GM12878 (cell line): ENCODE data around the gene DERA. TPM values are rescaled to one million over a fixed set of nuclear protein-coding genes. Genes with fewer than 3 reads are reported as not detected.

Experiments
- ATAC-seq: fragments of 200-7000 bp; cut with Tn5 transposase; 3 replicates; pipeline ENCODE4 v1.9.1; 2020; ENCODE audit warnings: mild to moderate bottlenecking, moderate library complexity
- BruUV-seq: library from RNA; stranded (reverse); fragments of 400-500 nt; replicated peaks from 2 replicates; lab custom pipeline; 2021; lab: Mats Ljungman, UMichigan
- CTCF ChIA-PET: fragments of 300-600 bp; sonication (Branson Sonifier 250); formaldehyde crosslinking; extraction: SDS; loops from one replicate; lab custom pipeline; 2021; ENCODE audit warnings: inconsistent platforms; lab: Yijun Ruan, JAX
- POLR2A ChIA-PET: fragments of 350-600 bp; formaldehyde crosslinking; extraction: SDS; loops from one replicate; lab custom pipeline; 2021; ENCODE audit warnings: inconsistent platforms; lab: Charles Lee
- RAD21 ChIA-PET: fragments of 300-600 bp; sonication (Branson Sonifier 250); formaldehyde crosslinking; loops from one replicate; lab custom pipeline; 2023; ENCODE audit warnings: antibody characterized with exemption; ENCODE audit not compliant: unreplicated experiment; lab: Charles Lee
- SMC1A ChIA-PET: fragments of 300-600 bp; sonication (Branson Sonifier 250); formaldehyde crosslinking; loops from one replicate; lab custom pipeline; 2023; ENCODE audit not compliant: unreplicated experiment, uncharacterized antibody; lab: Charles Lee
- DNase-seq: peaks from one replicate; pipeline ENCODE4 v3.0.0-alpha.2; 2011; ENCODE audit warnings: low read depth, low spot score
- FAIRE-seq: peaks from 3 replicates; lab custom pipeline; 2011; peaks lifted over from hg19 to GRCh38; lab: Jason Lieb, UNC
- H2AFZ ChIP-seq: 2 replicates; pipeline ENCODE4 v1.6.0; 2011; ENCODE audit warnings: low read depth, low read length, control low read depth; ENCODE audit not compliant: control insufficient read depth
- H3K27ac ChIP-seq: 2 replicates; pipeline ENCODE4 v1.5.1; 2011; ENCODE audit warnings: control low read depth; ENCODE audit not compliant: control insufficient read depth, insufficient read depth
- H3K27me3 ChIP-seq, 2 experiments: replicated peaks in 1 of 2; 2 replicates each; pipeline versions ENCODE4 v1.6.0 to v1.6.1; 2011; ENCODE audit warnings: low read length in 1 of 2; ENCODE audit not compliant: control insufficient read depth in 2 of 2, insufficient read depth in 2 of 2
- H3K36me3 ChIP-seq, 2 experiments: 2 replicates each; pipeline ENCODE4 v1.5.1; 2011; ENCODE audit warnings: low read length in 1 of 2; ENCODE audit not compliant: control insufficient read depth in 2 of 2, insufficient read depth in 2 of 2
- H3K4me1 ChIP-seq: 2 replicates; pipeline ENCODE4 v1.6.1; 2011; ENCODE audit warnings: mild to moderate bottlenecking, low read length, moderate library complexity, mixed read lengths; ENCODE audit not compliant: control insufficient read depth, insufficient read depth
- H3K4me2 ChIP-seq: 2 replicates; pipeline ENCODE4 v1.6.0; 2011; ENCODE audit warnings: control low read depth; ENCODE audit not compliant: control insufficient read depth, insufficient read depth
- H3K4me3 ChIP-seq: fragments of 200-600 bp; sonication (generic); 2 replicates; pipeline ENCODE4 v1.5.1; 2016
- H3K79me2 ChIP-seq: 2 replicates; pipeline ENCODE4 v1.6.0; 2011; ENCODE audit warnings: low read length; ENCODE audit not compliant: control insufficient read depth, insufficient read depth
- H3K9ac ChIP-seq: 2 replicates; pipeline ENCODE4 v1.8.0; 2011; ENCODE audit warnings: low read length, control low read depth, mixed read lengths; ENCODE audit not compliant: control insufficient read depth, insufficient read depth
- H3K9me3 ChIP-seq: replicated peaks from 3 replicates; pipeline ENCODE4 v1.5.1; 2011; ENCODE audit warnings: mild to moderate bottlenecking, low read length; ENCODE audit not compliant: control insufficient read depth, insufficient read depth
- H4K20me1 ChIP-seq: 2 replicates; pipeline ENCODE4 v1.6.0; 2011; ENCODE audit not compliant: control insufficient read depth, insufficient read depth
- BCL11A ChIP-seq: IDR thresholded peaks from 2 replicates; pipeline ENCODE4 v1.6.1; 2011; ENCODE audit warnings: low read depth, low read length
- CBX3 ChIP-seq: fragments of 200-600 bp; sonication (generic); IDR thresholded peaks from 2 replicates; pipeline ENCODE4 v1.6.1; 2016; ENCODE audit warnings: low read depth, borderline replicate concordance
- FOS ChIP-seq: IDR thresholded peaks from 3 replicates; pipeline ENCODE4 v1.6.1; 2011; ENCODE audit warnings: borderline replicate concordance; ENCODE audit not compliant: insufficient read length; ENCODE audit errors: extremely low read depth
- HDAC6 ChIP-seq: fragments of 200-600 bp; sonication (generic); IDR thresholded peaks from one replicate; pipeline ENCODE4 v1.8.0; 2017; ENCODE audit warnings: antibody characterized with exemption; ENCODE audit not compliant: unreplicated experiment
- JUND ChIP-seq: IDR thresholded peaks from 2 replicates; pipeline ENCODE4 v1.6.1; 2012; ENCODE audit warnings: low read depth, mild to moderate bottlenecking, low read length, improper control_type of control experiment, moderate library complexity
- MEF2A ChIP-seq: IDR thresholded peaks from 2 replicates; pipeline ENCODE4 v1.6.1; 2011; ENCODE audit warnings: low read depth, mild to moderate bottlenecking, low read length, moderate library complexity; ENCODE audit not compliant: insufficient read depth
- NFXL1 ChIP-seq: fragments of 450-650 bp; IDR thresholded peaks from 2 replicates; pipeline ENCODE4 v1.6.1; 2017; ENCODE audit warnings: antibody characterized with exemption, mild to moderate bottlenecking, borderline replicate concordance
- POU2F2 ChIP-seq: IDR thresholded peaks from 3 replicates; pipeline ENCODE4 v1.6.1; 2011; ENCODE audit warnings: low read depth, mild to moderate bottlenecking, low read length, borderline replicate concordance
- RBBP5 ChIP-seq: fragments of 200-600 bp; sonication (generic); conservative IDR thresholded peaks from 2 replicates; pipeline ENCODE4 v1.6.1; 2016
- SREBF1 ChIP-seq: IDR thresholded peaks from 2 replicates; pipeline ENCODE4 v1.6.1; 2012; ENCODE audit warnings: mild to moderate bottlenecking, low read length
- STAT1 ChIP-seq: fragments of 450-650 bp; conservative IDR thresholded peaks from 2 replicates; pipeline ENCODE4 v1.6.1; 2014; ENCODE audit warnings: antibody characterized with exemption, mild to moderate bottlenecking
- YY1 ChIP-seq: IDR thresholded peaks from 2 replicates; pipeline ENCODE4 v1.6.1; 2011; ENCODE audit warnings: low read depth, mild to moderate bottlenecking, low read length
- WGBS: methylation state at CpG from one replicate; pipeline ENCODE4 v1.1.6; 2016; ENCODE audit warnings: low lambda C conversion rate; ENCODE audit not compliant: insufficient replicate concordance, insufficient coverage; ENCODE audit errors: missing lambda C conversion rate; 5-methylcytosine and 5-hydroxymethylcytosine counted together
- in situ Hi-C: fragments of 300-500 bp; cut with MboI; formaldehyde crosslinking; loops from 9 replicates; pipeline ENCODE4 v1.14.3; 2018; ENCODE audit warnings: mixed read lengths
- intact Hi-C: fragments of 100-400 bp; cut with micrococcal nuclease; formaldehyde crosslinking; loops from one replicate; pipeline ENCODE4 v1.14.2; 2022; ENCODE audit not compliant: unreplicated experiment
- polyA plus RNA-seq, 11 experiments: library from polyadenylated mRNA; depleted of rRNA in 4 of 11; unstranded in 6 of 11; stranded (reverse) in 5 of 11; fragments of >200 nt; fragmentation: Nextera tagmentation in 4 of 11; fragmentation: Illumina TruSeq in 1 of 11; extraction: Ambion mirVana in 4 of 11; extraction: Trizol in 1 of 11; gene quantifications; 1 replicate in 1 of 11; 2 replicates in 10 of 11; pipeline versions ENCODE4 v1.2.1 to v1.2.3, GENCODE V29; 2011 to 2016; ENCODE audit warnings: inconsistent platforms in 2 of 11, missing spikeins in 2 of 11, low read depth in 1 of 11
- total RNA-seq, 4 experiments: library from RNA; depleted of rRNA in 3 of 4; stranded (reverse); fragments of >200 nt in 3 of 4; fragmentation: Illumina TruSeq in 1 of 4; extraction: Trizol in 1 of 4; gene quantifications; 2 replicates each; pipeline versions ENCODE4 v1.2.1 to v1.2.3, GENCODE V29; 2013 to 2021
- TF ChIP-seq, protein P1 (sequence below): IDR thresholded peaks from 2 replicates; pipeline ENCODE4 v1.6.1; 2011; ENCODE audit warnings: borderline replicate concordance, low read depth, mild to moderate bottlenecking, moderate library complexity, mixed read lengths, low read length; ENCODE audit not compliant: insufficient read depth; ENCODE audit errors: extremely low read length
- TF ChIP-seq, protein P2 (sequence below): fragments of 450-650 bp; formaldehyde crosslinking; IDR thresholded peaks from 2 replicates; pipeline ENCODE4 v1.5.0; 2022; ENCODE audit warnings: mild to moderate bottlenecking, missing genetic modification characterization

DERA gene
- total and polyA plus RNA-seq, 10 of the 15 experiments (the other 5 are each of a cell fraction or from before 2014, with no cell fraction given) = 34.9 to 97.1 (median 40.8) TPM

DNA sequence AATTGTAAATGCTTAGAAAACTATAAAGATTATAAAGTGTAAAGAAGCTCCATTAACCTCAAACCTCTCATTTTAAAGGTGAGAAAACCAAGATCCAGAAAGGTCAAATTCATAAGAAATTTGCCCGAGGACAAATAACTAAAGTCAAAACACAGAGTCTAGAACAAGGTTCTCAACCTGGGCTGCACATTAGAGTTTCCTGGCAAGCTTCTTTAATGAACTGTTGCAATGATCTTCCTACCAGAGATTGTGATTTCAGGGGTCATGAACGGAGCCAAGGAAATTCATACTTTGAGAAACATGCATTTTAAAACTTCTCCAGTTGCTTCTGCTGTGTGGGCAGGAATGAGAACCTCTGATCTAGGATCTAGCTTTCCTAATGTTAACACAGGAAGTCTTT is 86.8 kb downstream of the DERA start:
- no peak overlapping the region for H3K9ac ChIP-seq
- RAD21 ChIA-PET = no interaction called here
- FAIRE-seq = no peak
- no peaks in the 10 kb centered on the region for H4K20me1 ChIP-seq
- no peaks in the 10 kb centered on the region for H3K79me2 ChIP-seq
- in situ Hi-C loops (no loop called here), intact Hi-C loops (no loop called here)
- H3K27ac ChIP-seq = no peak overlapping the region
- WGBS = 100% methylated on average over 2 of the region's 2 CpGs
- H2AFZ ChIP-seq = no peak overlapping the region
- H3K27me3 ChIP-seq = no peaks in the 10 kb centered on the region
- H3K36me3 ChIP-seq = no peaks in the 10 kb centered on the region; a peak in 1 of 4 replicates
- CTCF ChIA-PET = interaction anchor here (1.1 kb wide), 1 partner anchor 9 kb away, joined by 3 read pairs; no protein-coding TSS in a partner anchor
- no peak overlapping the region for H3K4me2 ChIP-seq
- H3K4me1 ChIP-seq = no peaks in the 10 kb centered on the region
- no peak for TF ChIP-seq MEF2A
- TF ChIP-seq, protein P1, sequence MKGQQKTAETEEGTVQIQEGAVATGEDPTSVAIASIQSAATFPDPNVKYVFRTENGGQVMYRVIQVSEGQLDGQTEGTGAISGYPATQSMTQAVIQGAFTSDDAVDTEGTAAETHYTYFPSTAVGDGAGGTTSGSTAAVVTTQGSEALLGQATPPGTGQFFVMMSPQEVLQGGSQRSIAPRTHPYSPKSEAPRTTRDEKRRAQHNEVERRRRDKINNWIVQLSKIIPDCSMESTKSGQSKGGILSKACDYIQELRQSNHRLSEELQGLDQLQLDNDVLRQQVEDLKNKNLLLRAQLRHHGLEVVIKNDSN = no peak
- TF ChIP-seq SREBF1 = no peak
- no peak for TF ChIP-seq FOS
- no peak for TF ChIP-seq STAT1
- TF ChIP-seq YY1 = no peak
- BruUV-seq = no TSS peak
- ATAC-seq = no peak
- POLR2A ChIA-PET = no interaction called here
- no peak for DNase-seq
- H3K4me3 ChIP-seq = no peak overlapping the region
- SMC1A ChIA-PET = interaction anchor here (1.3 kb wide), 1 partner anchor 25 kb away, joined by 3 read pairs; no protein-coding TSS in a partner anchor
- H3K9me3 ChIP-seq = no peaks in the 10 kb centered on the region

DNA sequence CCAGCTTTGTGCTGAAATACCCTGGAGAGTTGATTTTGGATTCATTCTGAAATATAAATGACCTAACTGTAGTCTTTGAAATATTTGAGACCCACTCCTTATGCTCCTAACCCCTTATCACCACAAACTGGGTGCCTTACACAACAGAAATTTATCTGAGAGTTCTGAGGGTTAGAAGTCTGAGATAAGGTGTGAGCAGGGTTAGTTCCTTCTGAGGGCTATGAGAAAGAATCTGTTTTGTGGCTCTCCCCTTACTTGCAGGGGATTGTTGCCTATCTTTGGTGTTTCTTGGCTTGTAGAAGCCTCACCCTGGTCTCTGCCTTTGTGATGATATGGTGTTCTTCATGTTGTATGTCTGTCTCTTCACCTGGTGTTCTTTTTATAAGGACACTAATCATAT is 91.7 kb downstream of the DERA start:
- no TSS peak for BruUV-seq
- no peak for TF ChIP-seq JUND
- TF ChIP-seq STAT1 = no peak
- TF ChIP-seq POU2F2 = no peak
- no peak for TF ChIP-seq BCL11A
- no peak for TF ChIP-seq CBX3
- TF ChIP-seq RBBP5 = no peak
- TF ChIP-seq, protein P2, sequence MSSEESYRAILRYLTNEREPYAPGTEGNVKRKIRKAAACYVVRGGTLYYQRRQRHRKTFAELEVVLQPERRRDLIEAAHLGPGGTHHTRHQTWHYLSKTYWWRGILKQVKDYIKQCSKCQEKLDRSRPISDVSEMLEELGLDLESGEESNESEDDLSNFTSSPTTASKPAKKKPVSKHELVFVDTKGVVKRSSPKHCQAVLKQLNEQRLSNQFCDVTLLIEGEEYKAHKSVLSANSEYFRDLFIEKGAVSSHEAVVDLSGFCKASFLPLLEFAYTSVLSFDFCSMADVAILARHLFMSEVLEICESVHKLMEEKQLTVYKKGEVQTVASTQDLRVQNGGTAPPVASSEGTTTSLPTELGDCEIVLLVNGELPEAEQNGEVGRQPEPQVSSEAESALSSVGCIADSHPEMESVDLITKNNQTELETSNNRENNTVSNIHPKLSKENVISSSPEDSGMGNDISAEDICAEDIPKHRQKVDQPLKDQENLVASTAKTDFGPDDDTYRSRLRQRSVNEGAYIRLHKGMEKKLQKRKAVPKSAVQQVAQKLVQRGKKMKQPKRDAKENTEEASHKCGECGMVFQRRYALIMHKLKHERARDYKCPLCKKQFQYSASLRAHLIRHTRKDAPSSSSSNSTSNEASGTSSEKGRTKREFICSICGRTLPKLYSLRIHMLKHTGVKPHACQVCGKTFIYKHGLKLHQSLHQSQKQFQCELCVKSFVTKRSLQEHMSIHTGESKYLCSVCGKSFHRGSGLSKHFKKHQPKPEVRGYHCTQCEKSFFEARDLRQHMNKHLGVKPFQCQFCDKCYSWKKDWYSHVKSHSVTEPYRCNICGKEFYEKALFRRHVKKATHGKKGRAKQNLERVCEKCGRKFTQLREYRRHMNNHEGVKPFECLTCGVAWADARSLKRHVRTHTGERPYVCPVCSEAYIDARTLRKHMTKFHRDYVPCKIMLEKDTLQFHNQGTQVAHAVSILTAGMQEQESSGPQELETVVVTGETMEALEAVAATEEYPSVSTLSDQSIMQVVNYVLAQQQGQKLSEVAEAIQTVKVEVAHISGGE (CRISPR knock-in tag) = no peak
- no peak for TF ChIP-seq NFXL1
- no peak for TF ChIP-seq HDAC6

More for the DNA sequence above, 91.7 kb downstream of the DERA start:
- no peaks in the 10 kb centered on the region for H3K9me3 ChIP-seq
- FAIRE-seq (no peak), DNase-seq (no peak), ATAC-seq (no peak)
- H3K4me2 ChIP-seq = no peak overlapping the region
- H2AFZ ChIP-seq = no peak overlapping the region
- no peaks in the 10 kb centered on the region; a peak in 1 of 4 replicates for H3K36me3 ChIP-seq
- ChIA-PET SMC1A (no interaction called here), CTCF (no interaction called here), POLR2A (no interaction called here), RAD21 (no interaction called here)
- no peak overlapping the region for H3K4me3 ChIP-seq
- intact Hi-C loops = no loop called here
- H3K9ac ChIP-seq = no peak overlapping the region
- H3K27ac ChIP-seq = no peak overlapping the region
- H4K20me1 ChIP-seq = no peaks in the 10 kb centered on the region
- H3K27me3 ChIP-seq = no peaks in the 10 kb centered on the region
- H3K79me2 ChIP-seq = no peaks in the 10 kb centered on the region
- H3K4me1 ChIP-seq = no peaks in the 10 kb centered on the region
- in situ Hi-C loops = no loop called here
